ENCODE measurements around the gene TMEM134.

TMEM134 gene

DNA sequence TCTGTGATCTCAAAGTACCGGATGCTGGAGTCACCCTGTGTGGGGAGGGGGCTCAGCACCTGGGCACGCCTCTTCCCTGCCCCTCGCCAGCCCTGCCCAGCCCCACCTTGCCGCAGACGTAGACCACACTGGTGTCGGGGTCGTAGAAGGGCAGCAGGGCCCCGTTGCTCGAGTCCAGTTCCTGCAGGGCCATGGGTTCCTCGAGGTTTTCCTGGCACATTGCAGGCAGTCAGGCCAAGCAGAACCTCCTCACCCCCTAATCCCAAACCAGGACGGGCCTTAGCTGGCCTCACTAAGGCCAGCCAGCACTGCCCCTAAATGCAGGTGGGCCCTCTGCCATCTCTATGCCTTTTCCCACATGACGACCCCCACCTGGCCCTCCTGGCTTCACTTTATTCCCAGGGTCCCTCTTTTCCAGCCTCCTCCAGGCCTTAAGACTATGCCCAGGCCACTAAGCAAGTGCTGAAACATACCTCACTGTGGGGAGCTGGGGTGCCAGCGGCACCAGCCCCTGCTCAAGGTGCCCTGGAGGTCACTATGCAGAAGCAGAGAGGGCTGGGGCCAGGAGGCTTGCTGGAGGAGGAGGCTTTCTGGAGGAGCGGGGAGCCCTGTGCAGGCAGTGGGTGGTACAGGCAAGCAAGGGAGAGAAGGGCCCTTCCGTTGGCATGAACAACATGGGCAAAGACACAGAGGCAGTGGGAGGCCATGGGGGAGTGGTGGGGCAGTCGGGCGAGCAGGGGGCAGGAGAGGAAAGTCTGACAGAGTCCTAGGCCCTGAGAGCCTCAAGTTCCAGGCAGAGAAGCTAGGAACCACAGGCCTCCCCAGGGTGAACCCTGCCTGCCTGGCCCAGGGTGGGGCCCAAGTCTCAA lies 28.6 kb downstream of the TMEM134 start:
- in situ Hi-C loops (cut with MboI; ENCODE audit: low sequenced_read_pairs): no loop called here

DNA sequence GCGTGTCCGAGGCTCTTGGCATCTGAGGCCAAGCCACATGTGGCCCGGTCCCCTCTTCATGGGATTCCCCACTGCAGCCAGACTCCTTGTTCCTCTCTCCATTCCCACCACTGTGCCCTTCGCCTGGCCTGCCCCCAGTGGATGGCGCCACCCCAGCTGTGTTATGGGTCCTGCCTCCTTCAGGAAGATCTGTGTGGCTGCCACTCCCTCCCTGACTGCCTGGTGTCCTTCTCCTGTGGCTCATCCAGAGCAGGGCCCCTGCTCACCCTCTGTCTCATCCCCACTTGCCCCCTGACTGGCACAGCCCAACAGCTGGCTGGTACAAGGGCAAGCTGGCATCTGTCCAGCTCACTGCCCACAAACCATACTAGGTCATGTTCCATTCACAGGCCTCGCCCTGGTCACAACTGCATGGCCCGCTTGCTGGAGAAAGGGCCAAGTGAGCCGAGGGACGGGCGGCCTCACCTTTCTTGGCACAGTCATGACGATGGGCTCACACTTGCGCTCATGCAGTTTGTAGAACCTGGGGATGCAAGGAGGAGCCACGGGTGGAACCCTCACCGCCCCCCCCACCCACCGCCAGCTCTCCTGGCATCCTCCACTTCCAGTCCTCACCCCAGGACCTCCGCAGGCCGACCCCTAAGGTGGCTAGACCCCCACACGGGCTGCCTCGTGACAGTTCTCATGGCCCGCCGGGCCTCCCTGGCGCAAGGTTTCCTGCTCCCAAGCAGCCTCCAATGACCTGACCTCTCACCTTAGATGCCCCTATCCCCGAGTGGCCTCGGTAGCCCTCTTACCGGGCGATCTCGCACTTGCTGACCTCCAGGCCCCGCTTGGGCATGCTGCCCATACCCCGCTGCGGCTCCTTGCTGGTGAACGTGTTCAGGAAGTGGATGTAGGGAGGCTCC lies 29.5 kb downstream of the TMEM134 start:
- in situ Hi-C loops (cut with MboI; ENCODE audit: low sequenced_read_pairs): no loop called here

DNA sequence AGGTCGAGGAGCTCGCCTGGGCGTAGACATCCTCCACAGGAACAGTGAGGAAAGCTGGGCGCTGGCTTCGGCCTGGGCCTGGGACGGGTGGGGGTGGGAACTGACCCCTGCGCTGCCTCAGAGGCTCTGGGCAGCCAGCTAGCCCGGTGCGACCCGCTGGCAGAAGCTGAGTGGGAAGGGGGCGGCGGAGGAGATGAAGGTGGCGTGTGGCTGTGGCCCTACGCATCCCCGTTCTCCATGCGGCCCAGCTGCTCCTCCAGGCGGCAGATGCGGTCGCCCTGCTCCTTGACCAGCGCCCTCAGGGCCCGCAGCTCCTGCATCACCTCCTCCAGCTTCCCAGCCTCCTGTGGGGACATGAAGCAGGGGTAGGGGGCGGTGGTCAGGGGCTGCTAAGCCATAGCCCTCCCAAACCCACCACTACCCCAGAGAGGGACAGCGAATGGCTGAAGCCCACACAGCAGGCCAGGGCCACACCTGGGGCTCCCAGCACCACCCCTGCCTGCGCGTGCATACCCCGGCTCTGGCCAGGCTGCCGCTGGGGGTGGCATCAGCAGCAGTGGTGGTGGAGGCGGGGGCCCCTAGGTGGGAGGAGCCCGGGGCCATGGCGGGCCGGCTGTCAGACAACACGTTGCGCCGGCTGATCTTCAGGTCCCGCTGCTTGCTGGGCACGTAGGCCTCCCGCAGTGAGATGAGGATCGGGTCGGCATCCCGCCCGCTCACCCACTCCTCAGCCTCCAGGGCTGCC lies 30.7 kb downstream of the TMEM134 start:
- in situ Hi-C loops (cut with MboI; ENCODE audit: low sequenced_read_pairs): no loop called here

DNA sequence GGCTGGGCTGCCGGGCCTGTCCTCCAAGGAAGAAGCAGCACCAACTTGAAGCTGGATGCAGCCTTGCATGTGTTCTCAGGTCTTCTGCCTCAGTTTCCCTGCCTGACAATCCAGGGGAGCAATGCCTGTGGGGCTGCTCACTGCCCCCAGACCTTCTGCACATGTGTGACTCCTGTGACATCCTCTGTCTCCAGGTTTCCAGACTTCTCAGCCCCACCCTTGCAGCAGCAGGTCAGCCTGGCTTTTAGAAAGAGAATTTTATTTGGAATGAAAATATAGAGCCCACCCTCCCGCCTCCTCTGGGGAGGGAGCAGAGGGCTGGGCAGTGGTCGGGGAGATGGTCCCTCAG lies 31.3 kb downstream of the TMEM134 start:
- in situ Hi-C loops (cut with MboI; ENCODE audit: low sequenced_read_pairs): no loop called here

DNA sequence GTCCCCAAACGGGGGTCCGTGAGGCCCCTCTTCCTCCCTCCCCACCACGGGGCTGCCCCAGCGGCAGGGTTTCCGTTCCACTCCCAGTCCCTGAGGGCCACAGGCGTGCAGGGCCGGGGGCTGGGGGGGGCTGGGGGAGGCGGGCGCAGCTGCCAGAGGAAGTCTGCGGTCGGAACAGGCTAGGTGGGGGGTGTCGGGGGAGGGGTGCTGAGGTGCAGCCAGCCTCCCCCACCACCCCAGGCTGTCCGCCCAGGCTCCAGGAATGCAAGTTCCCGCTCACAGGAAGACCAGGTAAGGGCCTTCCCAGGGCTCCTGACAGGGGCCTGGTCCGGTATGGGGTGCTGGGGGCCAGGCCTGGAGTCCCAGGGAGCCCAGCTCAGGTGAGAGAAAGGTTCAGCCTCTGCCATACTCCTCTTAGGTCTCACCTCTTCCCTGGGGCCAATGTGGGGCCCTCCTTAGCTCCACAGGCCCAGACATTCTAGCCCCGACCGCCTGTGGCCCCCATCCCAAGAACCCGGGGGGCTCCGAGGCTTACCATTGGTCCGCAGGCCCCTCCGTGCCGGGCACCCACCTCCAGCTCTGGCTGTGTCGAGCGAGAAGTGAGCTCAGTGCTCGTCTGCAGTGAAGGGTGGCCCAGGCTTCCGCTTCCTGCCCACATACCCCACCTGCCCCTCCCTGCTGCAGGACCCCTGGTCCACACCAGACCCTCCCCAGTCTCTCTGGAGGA lies 31.8 kb downstream of the TMEM134 start, which contains the start of gene PTPRCAP:
TSS of gene PTPRCAP (minus strand) at position 601 of the 727 bp plus-strand sequence. CDS start at position 538, 63 bp downstream.
- in situ Hi-C loops (cut with MboI; ENCODE audit: low sequenced_read_pairs): no loop called here

DNA sequence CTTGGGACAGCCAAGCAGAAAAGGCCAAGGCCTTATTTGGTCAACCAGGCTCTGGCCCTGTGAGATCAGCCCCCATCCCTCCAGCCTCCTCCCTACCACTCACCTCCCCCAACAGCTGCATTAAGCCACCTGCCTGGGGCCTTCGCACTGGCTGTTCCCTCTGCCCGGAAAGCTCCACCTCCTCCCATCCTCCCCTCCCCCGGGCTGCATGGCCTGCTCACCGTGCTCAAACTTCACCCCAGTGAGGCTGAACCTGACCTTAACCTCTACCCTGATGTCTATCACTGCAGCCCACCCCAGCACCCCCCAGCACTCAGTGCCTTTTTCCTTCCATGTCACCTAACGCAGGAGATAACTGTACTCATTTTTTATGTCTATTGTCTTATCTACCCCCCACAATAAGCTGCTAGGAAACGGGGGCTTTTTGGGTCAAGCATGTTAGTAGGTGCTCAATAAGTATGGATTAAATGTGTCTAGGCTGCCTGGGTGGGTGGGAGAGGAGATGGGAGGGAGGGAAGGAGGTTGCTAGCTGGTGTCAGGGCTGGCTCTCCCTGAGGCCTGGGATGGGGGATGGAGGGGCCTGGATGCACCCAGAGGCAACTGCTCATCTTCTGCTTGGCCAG lies 32.5 kb downstream of the TMEM134 start:
- in situ Hi-C loops (cut with MboI; ENCODE audit: low sequenced_read_pairs): no loop called here

DNA sequence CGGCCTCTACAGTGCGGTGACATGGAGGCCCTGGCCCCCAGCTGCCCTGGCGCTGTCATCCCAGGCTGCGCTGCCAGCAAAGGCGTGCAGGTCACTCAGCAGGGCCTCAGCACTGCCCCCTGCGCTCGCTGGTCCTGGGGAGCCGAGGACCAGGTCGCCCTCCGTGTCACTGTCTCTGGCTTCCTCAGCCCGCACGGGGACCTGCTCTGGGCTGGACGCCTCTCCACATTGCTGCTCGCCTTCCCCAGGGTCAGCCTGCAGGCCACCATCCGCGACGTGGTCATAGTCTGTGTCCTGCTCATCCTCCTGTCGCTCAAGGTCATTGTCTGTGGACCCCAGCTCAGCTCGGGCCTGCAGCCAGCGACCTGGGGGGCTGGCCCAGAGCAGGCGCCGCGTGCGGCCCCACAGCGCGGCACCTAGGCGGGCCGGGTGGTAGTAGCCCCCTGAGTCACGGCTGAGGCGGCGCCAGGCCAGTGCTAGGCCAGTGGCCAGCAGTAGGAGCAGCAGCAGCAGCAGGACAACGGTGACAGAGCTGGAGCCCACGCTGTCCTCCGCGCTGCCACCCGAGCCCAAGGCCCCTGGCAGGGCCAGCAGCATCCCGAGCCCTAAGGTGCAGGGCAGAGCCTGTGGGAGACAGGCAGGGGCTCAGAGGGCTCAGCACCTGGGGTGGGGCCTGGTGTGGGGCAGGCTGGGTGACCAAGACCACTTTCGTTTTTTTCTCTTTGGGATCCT lies 33.2 kb downstream of the TMEM134 start:
- in situ Hi-C loops (cut with MboI; ENCODE audit: low sequenced_read_pairs): no loop called here

DNA sequence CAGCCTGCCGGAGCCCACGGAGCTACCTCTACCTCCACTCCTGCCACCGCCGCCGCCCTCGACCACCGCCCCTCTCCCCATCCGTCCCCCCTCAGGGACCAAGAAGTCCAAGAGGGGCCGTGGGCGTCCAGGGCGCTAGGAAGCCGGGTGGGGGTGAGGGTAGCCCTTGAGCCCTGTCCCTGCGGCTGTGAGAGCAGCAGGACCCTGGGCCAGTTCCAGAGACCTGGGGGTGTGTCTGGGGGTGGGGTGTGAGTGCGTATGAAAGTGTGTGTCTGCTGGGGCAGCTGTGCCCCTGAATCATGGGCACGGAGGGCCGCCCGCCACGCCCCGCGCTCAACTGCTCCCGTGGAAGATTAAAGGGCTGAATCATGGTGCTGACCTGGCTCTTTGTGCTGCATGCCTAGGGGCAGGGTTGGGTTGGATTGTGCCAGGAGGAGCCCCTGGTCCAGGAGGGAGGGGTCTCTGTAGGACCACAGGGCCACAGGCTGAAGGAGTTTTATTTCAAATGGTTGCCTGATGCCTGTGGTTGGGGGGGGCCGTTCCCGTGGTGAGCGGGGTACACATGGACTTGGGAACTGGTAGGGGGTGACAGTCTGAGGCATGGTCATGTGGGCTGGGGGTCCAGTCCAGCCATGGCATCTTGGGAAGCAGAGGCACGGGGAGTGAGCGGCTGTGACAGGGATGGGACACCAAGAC lies 33.9 kb downstream of the TMEM134 start:
- in situ Hi-C loops (cut with MboI; ENCODE audit: low sequenced_read_pairs): no loop called here

DNA sequence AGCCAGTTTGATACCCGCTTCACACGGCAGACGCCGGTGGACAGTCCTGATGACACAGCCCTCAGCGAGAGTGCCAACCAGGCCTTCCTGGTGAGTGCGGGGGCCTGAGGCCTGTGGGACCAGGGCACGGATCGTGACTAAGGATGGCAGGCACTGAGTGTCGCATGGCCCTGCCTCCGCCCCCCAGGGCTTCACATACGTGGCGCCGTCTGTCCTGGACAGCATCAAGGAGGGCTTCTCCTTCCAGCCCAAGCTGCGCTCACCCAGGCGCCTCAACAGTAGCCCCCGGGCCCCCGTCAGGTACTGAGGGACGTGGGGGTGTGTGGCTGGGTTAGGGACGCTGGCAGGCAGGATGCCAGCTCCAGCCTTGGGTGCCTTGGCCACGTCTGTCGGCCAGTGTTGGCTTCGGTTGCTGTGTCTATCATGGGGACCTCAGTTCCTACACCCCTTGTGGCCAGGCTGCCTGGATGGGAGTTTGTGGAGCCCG lies 34.6 kb downstream of the TMEM134 start:
- in situ Hi-C loops (cut with MboI; ENCODE audit: low sequenced_read_pairs): no loop called here

DNA sequence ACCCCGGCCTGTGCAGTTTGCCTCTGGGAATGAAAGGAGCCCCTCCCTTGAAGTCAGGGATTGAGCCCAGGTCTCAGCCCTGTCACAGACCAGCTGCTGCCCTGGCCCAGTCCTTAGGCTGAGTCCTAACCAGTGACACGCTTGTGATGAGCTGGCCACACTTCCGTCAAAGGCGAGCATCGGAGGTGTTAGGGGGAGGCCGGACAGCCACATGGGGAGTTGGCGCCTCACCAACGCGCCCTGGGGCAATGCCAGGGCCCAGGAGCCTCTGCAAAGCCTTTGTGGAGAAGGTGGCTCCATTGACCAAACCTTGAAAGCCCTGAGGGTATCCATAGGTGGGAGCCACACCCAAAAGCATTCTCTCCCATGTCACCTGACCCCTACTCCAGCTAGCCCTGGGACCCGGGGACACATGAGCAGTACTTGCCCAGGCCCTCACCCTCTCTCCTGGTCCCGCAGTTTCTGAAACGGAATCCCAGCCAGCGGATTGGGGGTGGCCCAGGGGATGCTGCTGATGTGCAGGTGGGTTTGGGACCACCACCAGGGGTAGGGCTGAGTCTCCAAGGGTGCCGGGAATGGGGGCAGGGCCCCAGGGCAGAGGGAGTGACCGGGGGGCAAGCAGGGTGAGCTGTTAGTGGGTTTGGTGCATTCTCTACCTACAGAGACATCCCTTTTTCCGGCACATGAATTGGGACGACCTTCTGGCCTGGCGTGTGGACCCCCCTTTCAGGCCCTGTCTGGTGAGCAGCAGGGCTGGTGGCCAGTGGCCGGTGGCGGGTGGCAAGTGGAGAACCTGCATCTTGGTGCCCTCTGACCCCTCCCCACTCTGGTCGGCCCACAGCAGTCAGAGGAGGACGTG lies 35.3 kb downstream of the TMEM134 start:
- in situ Hi-C loops (cut with MboI; ENCODE audit: low sequenced_read_pairs): no loop called here

DNA sequence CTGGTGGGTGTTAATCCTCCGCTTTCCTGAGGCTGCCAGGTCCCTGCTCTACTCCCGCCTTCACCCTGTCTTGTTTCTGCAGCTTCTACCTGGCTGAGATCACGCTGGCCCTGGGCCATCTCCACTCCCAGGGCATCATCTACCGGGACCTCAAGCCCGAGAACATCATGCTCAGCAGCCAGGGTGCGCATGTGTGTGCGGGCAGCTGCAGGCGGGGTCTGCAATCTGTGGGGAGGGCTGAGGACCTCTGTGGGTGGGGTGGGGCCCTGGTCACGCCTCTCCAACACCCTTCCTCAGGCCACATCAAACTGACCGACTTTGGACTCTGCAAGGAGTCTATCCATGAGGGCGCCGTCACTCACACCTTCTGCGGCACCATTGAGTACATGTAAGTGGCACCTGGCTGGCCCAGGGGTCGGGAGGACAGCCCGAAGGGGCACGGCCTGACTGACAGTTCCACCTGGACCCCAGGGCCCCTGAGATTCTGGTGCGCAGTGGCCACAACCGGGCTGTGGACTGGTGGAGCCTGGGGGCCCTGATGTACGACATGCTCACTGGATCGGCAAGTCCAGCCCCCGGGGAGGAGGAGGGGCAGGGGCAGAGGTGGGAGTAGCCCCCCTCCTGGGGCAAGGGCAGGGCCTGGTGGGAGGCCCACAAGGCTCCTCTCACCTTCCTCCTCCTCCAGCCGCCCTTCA lies 36.2 kb downstream of the TMEM134 start:
- in situ Hi-C loops (cut with MboI; ENCODE audit: low sequenced_read_pairs): no loop called here

DNA sequence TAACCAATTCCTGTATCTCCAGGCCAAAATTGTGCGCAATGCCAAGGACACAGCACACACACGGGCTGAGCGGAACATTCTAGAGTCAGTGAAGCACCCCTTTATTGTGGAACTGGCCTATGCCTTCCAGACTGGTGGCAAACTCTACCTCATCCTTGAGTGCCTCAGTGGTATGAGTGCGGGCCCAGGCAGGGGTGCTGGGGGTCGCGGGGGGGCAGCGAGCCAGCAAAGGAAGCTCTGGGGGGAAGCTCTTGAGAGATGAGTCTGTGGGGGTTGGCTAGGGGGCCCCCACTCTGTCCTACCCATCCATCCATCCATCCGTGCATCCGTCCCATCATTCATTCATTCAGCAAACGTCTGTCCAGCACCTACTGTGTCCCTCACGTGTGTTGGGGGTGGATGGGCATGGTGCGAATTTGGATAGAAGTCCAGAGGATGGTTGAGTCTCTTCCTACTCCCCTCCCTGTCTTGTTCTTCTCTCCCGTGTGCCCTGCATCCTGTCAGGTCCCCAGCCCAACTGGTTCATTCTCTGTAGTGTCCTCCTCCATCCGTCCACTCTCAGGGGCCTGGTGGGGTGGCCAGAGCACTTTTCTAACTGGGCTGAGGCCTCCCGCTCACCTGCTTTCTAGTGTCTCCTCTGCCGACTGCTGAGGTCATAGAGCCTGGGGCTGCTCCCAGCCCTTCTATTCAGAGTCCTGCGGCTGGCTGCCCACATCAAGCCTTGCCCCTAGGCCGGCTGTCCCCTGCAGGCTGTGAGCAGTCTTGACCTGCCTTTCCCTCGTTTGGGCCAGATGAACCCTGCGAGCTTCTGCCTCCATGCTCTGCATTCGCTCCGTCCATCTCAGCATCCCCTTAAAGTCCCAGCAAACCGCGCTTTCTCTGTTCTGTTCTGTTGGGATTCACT lies 37.5 kb downstream of the TMEM134 start:
- in situ Hi-C loops (cut with MboI; ENCODE audit: low sequenced_read_pairs): no loop called here

DNA sequence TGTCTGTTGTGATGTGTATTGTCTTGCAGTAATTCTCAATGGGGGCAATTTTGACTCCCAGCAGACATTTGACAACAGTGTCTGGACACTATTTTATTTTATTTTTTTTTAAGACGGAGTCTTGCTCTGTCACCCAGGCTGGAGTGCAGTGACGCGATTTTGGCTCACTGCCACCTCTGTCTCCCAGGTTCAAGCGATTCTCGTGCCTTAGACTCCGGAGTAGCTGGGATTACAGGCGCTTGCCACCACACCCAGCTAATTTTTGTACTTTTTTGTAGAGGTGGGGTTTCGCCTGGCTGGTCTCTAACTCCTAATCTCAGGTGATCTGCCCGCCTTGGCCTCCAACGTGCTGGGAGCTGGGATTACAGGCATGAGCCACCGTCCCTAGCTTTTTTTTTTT lies 39.3 kb downstream of the TMEM134 start:
- in situ Hi-C loops (cut with MboI; ENCODE audit: low sequenced_read_pairs): no loop called here

DNA sequence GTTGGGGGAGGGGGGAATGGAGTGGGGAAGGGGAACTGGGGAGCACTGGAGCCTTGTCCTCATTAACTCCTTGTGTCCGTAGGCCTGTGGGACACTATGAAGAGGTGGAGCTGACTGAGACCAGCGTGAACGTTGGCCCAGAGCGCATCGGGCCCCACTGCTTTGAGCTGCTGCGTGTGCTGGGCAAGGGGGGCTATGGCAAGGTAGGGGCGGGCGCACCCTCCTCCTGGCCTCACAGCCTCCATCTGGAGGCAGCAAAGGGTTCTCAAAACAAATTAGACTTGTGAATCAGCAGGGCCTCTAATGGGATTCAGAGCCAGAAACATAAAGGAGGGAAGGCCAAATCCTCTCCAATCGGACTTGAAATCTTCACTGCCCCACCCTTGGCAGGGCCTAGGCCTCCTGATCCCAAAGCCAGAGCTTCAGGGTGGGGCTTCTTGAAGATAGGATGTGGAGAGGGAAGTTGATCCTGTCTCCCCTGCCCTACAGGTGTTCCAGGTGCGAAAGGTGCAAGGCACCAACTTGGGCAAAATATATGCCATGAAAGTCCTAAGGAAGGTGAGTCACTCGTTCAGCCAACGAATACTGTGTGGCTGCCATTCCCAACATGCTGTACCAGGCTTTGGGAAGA lies 39.9 kb downstream of the TMEM134 start:
- in situ Hi-C loops (cut with MboI; ENCODE audit: low sequenced_read_pairs): no loop called here
